ENCODE measurements around the gene CELSR1. TPM values are rescaled to one million over a fixed set of nuclear protein-coding genes. Genes with fewer than 3 reads are reported as not detected.
"Not testable (repeated sequence)": the region's sequence is repeated elsewhere in the genome, so short reads cannot be mapped to it uniquely, and the experiment has no call there.

Gene CELSR1
- polyA plus RNA-seq, 3 donors = 24.4 to 31.0 (median 26.7) TPM

GRCh38 chr22:46507451-46508425 is 29.7 kb downstream of the CELSR1 start:
- DNase-seq (ENCODE audit: extremely low read depth in 1 of 11, low read depth in 9 of 11, low spot score in 4 of 11) = no peak

DNA sequence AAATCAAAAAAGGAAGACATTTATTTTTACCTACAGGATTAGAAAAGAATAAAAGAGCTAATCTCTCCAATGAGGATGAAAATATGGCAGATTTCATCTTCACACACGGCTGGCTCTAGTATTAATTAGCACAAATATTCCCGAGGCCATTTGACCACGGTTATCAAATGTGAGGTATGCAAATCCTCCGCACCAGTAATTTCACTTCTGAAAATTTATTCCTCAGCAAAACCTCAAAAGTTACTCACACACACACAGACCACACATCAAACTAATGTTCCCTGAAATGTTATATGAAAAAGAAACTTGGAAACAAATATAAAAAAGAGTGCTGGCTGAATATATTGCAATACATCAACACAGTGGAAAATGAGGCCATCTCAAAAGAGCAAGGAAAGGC is 32.8 kb downstream of the CELSR1 start:
- no peak for DNase-seq (ENCODE audit: extremely low read depth in 1 of 11, low read depth in 9 of 11, low spot score in 4 of 11)

DNA sequence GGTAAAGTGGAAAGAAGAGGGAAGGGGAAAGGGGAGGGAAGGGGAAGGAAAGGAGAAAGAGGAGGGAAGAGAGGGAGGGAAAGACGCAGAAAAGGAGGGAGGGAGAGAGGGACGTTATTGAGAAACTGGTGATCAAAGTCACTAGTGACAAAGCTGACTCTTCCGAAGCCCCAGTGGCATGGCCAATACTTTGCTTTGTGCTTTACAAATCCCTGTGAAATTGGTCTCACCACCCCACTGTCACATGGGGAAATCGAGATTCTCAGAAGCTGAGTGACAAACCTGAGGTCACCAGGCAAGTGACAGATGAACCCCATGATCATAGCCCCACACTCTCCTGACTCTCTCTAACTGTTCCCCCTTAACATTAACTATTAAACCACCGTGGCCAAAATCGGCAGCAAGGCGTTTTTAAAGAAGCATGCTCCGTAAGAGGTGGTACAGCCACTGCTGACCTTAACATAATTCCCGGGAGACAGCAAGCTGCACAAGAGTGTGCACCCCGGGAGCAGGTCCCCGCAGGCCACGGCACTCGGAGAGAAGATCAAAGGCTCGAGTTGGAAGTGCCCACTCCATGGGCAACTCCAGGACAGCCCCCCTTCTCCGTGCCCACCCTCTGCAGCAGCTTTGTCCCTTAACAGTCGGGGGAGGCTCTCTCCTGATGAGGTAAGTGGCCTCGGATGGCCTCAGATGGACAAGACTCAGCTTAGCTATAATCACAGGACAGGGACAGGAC is 34.8 kb downstream of the CELSR1 start:
- DNase-seq (ENCODE audit: extremely low read depth in 1 of 11, low read depth in 9 of 11, low spot score in 4 of 11) = no peak

DNA sequence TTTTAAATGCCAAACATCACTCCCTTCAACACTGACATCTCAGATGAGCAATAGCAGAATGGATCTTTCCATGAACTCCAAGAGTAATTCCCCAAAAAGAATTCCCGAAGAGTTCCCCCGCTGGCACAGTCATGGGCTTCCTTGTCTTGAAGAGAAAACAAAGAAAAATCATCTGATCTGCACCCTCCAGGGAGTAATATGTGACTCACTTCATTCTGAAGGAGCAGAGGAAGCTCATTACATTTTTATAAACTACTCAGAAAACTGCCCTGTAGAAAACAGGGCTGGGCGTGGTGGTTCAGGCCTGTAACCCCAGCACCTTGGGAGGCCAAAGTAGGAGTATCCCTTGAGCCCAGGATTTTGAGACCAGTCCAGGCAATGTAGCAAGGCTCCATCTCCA is 35.7 kb downstream of the CELSR1 start:
- no peak for DNase-seq (ENCODE audit: extremely low read depth in 1 of 11, low read depth in 9 of 11, low spot score in 4 of 11)

GRCh38 chr22:46501265-46501664 is 36.2 kb downstream of the CELSR1 start:
- not testable (repeated sequence) for DNase-seq (ENCODE audit: extremely low read depth in 1 of 11, low read depth in 9 of 11, low spot score in 4 of 11)

DNA sequence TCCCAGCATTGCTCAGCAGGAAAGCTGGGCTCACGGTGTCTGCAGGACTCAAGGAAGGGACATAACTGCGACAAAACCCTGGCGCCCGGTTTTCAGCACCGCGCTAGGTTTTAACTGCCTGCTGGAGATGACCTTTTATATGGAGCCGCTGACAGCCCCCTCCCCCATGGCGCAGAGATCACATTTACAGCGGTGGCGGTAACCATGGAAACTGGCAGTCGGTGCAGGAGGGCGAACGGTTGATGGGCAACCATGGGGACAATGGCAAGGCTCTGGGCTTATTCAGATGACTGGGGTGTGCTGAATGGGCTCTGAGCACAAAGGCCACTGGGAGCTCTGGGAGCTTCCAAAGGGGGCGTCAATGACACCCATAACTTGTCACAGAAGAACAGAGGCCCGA is 37.2 kb downstream of the CELSR1 start:
- DNase-seq (ENCODE audit: extremely low read depth in 1 of 11, low read depth in 9 of 11, low spot score in 4 of 11) = peak in 8 of 11 donors; percentile 50 to 76 (median 64)

DNA sequence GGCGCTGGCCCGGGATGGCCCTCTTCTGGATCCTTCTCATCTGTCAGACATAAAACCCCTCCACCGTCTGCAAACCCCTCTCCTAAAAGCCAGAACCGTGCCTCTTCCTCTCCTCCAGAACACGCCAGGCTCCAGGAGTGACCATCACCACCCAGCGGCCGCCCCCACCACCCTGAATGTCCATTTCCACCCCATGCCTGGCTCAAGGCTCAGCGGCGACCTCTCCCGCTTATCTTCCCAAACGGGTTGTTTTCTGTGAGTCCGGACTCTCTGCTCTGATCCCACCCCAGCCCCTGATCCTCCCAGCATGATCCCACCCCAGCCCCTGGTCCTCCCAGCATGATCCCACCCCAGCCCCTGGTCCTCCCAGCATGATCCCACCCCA is 37.6 kb downstream of the CELSR1 start:
- DNase-seq (ENCODE audit: extremely low read depth in 1 of 11, low read depth in 9 of 11, low spot score in 4 of 11) = no peak

DNA sequence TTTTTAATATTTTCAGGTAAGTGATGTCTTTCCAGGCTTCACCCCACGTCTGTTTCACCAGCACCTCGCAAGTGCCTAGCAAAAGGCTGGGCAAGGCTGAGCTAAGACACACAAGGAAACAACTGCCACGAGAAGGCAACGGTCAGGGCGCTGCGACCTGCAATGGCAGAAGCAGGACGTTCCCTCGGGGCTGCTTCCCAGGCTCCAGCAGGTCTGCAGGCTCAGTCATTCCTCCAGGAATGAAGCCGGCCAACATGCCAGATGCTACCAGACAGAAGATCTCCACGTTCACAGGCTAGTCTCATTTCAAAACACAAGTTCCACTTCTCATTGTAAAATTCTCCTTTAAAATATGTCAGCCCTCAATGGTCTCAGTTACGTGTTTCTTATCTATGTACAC is 45.5 kb downstream of the CELSR1 start:
- no peak for DNase-seq (ENCODE audit: extremely low read depth in 1 of 11, low read depth in 9 of 11, low spot score in 4 of 11)

DNA sequence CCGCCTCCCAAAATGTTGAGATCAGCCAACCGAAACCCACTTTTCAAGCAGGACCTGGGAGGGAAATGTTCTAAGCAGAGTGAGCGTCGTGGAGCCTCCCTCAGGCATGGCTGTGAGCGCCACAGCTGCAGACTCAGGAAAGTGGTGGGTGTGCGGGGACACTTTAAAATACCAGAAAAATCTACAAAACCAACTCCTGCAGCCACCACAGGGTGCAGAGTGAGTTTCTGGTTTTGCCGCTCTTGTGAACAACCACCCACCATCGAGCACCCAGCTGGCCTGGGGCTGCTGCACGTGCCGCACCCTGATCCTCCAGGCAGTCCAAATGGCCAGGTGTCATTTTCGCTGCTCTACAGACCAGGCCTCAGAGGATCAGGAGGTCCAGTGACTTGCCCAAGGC is 46.9 kb downstream of the CELSR1 start:
- no peak for DNase-seq (ENCODE audit: extremely low read depth in 1 of 11, low read depth in 9 of 11, low spot score in 4 of 11)

GRCh38 chr22:46486996-46487717 is 50.3 kb downstream of the CELSR1 start:
- DNase-seq (ENCODE audit: extremely low read depth in 1 of 11, low read depth in 9 of 11, low spot score in 4 of 11) = no peak

GRCh38 chr22:46484861-46485595 is 52.4 kb downstream of the CELSR1 start:
- DNase-seq (ENCODE audit: extremely low read depth in 1 of 11, low read depth in 9 of 11, low spot score in 4 of 11) = peak in 1 of 11 donors; percentile 50

GRCh38 chr22:46484156-46484860 is 53.1 kb downstream of the CELSR1 start:
- no peak for DNase-seq (ENCODE audit: extremely low read depth in 1 of 11, low read depth in 9 of 11, low spot score in 4 of 11)

- no peak for DNase-seq (ENCODE audit: extremely low read depth in 1 of 11, low read depth in 9 of 11, low spot score in 4 of 11)
Measured at GRCh38 chr22:46483353-46483752, 54.1 kb downstream of the CELSR1 start.

GRCh38 chr22:46482056-46482675 is 55.3 kb downstream of the CELSR1 start:
- DNase-seq (ENCODE audit: extremely low read depth in 1 of 11, low read depth in 9 of 11, low spot score in 4 of 11) = no peak

- DNase-seq (ENCODE audit: extremely low read depth in 1 of 11, low read depth in 9 of 11, low spot score in 4 of 11) = no peak
Measured at GRCh38 chr22:46481386-46481785, 56.0 kb downstream of the CELSR1 start.

- DNase-seq (ENCODE audit: extremely low read depth in 1 of 11, low read depth in 9 of 11, low spot score in 4 of 11) = no peak
Measured at GRCh38 chr22:46480396-46480795, 57.0 kb downstream of the CELSR1 start.

GRCh38 chr22:46479046-46479445 is 58.4 kb downstream of the CELSR1 start:
- no peak for DNase-seq (ENCODE audit: extremely low read depth in 1 of 11, low read depth in 9 of 11, low spot score in 4 of 11)

DNA sequence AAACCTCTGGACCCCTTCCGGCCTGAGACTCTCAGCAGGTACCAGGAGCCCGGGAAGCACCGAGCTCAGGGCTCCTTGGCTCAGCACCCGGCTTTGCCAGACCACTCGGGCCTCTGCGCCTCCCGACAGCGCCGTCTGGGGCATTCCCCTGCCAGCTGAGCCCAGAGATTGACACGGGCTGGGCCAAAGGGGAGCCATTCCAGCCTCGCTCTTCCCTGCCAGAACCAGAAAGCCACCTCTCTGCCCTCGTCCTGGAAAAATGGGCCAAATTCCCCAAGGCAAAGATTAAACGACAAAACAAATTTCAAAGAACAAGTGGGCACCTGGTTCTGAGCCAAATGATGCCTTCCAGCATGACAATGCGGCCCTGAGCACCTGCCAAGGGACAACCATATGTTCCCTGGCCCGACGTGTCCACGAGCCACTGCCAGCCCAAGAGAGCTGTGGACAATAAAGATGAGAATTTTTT is 59.3 kb downstream of the CELSR1 start:
- no peak for DNase-seq (ENCODE audit: extremely low read depth in 1 of 11, low read depth in 9 of 11, low spot score in 4 of 11)

Measured in renal cortex interstitium (tissue), 11 donors.